ENCODE measurements around the gene SSBP1.
"Not testable (repeated sequence)": the region's sequence is repeated elsewhere in the genome, so short reads cannot be mapped to it uniquely, and the experiment has no call there.

Gene SSBP1

DNA sequence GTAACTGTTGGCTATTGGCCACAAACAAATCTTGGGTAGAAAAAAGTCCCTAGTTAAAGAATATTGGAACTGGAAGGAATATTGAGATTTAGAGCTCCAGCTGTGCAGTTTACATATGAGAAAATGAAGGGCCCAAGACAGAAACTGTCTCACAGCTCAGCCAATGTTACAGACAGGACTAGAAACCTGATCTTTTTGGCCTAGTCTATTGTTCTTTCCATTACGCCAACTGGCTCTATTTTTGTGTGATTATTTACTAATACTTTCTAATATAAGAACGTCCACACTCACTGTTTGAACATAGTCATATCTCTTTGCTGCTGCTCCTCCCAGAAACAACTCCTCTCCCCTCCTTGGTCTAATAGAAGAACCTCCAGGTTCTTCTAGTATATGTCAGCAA is 28.8 kb upstream of the SSBP1 start:
- DNase-seq (ENCODE audit: low read depth): no peak

GRCh38 chr7:141709749-141710148 is 28.4 kb upstream of the SSBP1 start:
- DNase-seq (ENCODE audit: low read depth): no peak

GRCh38 chr7:141710301-141710700 is 27.9 kb upstream of the SSBP1 start:
- DNase-seq (ENCODE audit: low read depth): no peak

DNA sequence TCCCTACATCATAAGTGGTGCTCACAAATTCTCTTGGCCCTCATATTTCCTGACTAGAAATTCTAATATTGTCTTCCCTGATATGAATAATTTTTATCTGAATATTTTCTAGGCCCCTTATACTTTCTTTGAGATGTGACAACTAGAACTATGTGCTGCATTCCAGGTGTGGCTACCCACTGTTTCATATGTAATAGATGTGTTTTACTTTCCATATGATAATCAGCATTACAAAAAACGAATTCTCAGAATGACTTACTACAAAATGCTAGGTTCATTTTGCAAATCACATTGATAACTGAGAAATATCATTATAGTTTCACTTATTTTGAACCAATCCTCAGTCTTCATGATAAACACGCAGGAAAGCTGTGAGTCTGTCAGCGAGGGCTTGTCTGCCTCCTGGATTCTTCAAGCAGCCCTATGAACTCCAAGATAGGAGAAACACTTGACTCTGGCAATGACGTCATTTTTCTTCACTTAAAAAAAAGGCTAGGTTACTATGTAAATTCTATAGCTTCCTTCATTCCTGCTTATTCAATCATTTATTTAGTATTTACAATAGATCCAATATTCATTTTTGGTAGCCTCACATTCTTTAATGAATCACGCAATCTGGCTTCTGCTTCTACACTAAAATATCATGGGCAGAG is 25.4 kb upstream of the SSBP1 start:
- DNase-seq (ENCODE audit: low read depth): no peak

GRCh38 chr7:141713890-141714289 is 24.3 kb upstream of the SSBP1 start:
- DNase-seq (ENCODE audit: low read depth): no peak

DNA sequence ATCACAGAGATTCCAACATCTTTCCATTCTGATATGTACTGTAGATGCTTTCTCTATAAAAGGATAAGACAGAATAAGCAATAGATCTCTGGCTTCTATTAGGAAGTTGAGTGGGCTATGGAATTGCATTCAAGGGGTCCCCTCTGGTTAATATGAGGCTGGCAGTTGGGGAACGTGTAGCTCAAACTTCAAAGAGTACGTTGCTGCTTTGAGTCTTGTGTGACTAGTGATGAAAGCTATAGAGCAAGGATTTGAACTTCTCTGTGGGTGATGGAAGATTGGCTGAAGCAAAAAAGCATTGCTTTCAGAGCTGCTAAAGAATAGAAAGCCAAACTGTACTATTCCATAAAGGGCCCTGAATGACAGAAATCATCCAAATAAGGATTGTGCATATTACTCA is 23.6 kb upstream of the SSBP1 start:
- no peak for DNase-seq (ENCODE audit: low read depth)

DNA sequence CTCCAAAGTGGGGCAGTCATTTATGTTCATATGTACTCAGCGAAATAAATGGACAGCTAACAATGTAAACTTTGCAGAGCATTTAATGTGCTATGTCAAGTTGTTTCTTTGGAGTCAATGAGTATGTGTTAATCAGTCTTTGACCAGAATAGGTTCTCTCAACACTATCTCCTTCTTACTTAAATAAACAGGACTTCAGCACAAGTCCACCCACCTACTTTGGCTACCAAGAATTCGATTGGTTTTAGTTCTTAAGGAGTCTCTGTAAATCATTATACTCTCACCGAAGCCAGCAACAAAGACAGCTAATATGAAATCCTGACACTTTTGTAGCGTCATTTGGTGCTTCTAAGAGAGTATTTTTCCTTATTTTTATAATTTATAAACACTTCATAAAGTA is 23.1 kb upstream of the SSBP1 start:
- no peak for DNase-seq (ENCODE audit: low read depth)

DNA sequence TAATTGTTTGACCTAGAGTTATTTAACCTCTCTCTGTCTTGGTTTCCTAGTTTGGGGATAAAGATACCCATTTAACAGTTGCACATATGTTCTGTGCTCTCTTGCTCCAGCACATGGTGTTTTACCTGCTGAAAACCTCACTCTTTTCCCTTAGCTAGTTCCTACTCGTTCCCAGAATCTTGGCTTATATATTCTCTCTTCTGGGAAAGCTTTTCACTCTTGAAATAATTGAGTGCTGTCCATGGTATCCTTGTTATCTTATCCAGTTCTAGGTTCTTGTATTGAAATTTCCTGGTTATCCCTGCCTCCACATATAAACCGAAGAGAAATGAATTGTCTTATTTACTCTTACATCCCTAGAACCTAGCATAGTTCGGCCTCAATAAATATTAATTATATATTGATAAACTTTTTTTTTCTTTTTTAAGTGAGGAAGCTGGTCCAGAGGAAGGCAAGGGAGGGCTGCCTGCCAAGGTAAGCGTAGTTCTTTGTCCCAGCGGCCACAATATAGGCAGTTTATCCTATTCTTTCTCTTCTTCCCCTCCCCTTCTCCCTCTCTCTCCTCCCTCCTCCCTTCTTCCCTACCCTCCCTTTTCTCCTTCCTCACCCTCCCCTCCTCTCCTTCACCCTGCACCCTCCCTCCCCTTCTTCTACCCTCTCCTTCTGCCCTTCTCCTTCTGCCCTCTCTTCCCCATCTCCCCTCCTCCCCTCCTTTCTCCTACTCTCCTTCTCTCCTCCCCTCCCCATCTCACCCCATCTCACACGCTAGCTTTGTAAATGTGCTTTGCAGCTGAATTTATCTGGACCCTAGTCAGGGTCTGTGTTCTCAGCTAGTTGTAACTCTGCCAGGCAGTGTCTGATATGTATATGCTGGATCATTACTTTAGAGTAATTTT is 22.1 kb upstream of the SSBP1 start:
- no peak for DNase-seq (ENCODE audit: low read depth)

GRCh38 chr7:141717450-141717849 is 20.7 kb upstream of the SSBP1 start:
- no peak for DNase-seq (ENCODE audit: low read depth)

- DNase-seq (ENCODE audit: low read depth): no peak
Measured at GRCh38 chr7:141722529-141722928, 15.6 kb upstream of the SSBP1 start.

GRCh38 chr7:141729020-141729419 is 9.1 kb upstream of the SSBP1 start:
- no peak for DNase-seq (ENCODE audit: low read depth)

GRCh38 chr7:141731476-141732149 is 6.5 kb upstream of the SSBP1 start:
- no peak for DNase-seq (ENCODE audit: low read depth)

DNA sequence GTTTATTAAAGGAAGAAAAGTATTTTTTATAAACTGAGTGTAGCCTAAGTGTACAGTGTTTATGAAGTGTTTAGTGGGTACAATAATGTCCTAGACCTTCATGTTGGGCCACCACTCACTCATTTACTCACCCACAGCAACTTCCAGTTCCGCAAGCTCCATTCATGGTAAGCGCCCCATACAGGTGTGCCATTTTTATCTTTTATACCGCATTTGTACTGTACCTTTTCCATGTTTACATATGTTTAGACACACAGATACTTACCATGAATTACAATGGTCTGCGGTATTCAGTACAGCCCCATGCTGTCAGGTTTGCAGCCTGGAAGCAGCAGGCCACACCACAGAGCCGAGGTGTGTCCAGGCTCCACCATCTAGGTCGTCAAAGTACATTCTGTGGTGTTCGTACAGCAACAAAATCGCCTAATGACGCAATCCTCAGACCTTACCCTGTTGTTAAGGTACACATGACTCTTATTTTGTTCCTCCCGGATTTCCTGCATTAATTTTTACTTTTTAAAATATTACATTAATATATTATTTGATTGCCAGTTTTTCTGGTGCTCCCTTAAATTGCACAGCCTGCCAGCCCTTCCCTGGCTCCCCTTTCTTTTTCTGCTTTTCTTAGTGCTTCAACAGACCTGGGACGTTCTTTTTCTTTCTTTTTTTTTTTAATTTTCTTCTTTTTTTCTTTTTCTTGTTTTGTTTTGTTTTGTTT is 881 bp upstream of the SSBP1 start:
- DNase-seq (ENCODE audit: low read depth): no peak

- no peak for DNase-seq (ENCODE audit: low read depth)
Measured at GRCh38 chr7:141738592-141739013, 445 bp downstream of the SSBP1 start.

GRCh38 chr7:141739250-141739649 is 1.1 kb downstream of the SSBP1 start:
- no peak for DNase-seq (ENCODE audit: low read depth)

- no peak for DNase-seq (ENCODE audit: low read depth)
Measured at GRCh38 chr7:141742229-141742628, 4.1 kb downstream of the SSBP1 start.

DNA sequence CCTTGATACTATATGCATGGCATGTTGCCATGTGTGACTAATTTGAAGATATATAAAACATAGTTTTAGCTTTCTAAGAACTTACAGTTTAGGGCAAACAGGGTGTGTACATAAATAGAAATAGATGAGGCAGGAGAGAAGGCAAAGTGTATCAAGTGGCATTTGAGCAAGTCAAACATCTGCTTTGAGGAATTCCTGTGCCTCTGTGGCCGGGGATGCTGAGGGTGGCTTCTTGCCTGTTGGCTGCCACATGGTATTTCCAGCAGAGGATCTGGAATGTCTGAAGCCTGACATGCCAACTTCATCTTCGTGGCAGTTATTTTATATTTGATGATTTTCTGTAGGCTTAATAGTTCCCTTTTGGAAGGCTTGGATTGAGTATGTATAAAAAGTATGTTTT is 6.0 kb downstream of the SSBP1 start:
- no peak for DNase-seq (ENCODE audit: low read depth)

DNA sequence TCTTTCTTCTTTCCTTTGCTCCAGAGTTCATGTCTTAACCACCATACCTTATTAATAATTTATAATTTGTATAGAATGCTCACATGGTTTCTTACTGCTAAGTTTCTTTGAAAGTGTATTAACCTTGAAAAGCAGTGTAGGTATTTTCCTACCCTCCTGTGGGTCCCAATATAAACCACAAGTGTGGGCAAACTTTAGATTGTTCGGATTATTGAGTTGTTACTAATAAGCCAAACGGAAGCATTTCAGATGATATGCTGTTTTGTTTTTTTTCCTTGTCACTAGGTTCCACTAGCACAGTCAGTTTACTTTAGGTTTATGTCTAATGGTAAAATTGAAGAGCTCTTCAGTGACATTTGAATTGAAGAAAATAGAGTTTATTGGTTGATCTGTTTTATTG is 10.2 kb downstream of the SSBP1 start:
- no peak for DNase-seq (ENCODE audit: low read depth)

DNA sequence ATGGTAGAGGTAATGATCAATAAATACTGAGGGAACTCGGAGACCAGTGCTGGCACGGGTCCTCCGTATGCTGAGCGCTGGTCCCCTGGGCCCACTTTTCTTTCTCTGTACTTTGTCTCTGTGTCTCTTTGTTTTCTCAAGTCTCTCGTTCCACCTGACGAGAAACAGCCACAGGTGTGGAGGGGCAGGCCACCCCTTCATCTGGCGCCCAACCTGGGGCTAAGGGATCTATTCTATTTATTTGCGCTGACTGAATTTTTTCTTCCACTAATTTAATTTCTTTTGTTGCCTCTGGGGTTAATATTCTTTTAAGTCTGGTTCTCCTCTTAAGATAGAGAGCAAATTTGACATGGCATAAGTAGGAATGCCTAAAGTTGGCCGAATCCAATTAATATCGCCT is 13.7 kb downstream of the SSBP1 start:
- DNase-seq (ENCODE audit: low read depth): not testable (repeated sequence)

GRCh38 chr7:141752634-141753033 is 14.5 kb downstream of the SSBP1 start:
- DNase-seq (ENCODE audit: low read depth): no peak

DNA sequence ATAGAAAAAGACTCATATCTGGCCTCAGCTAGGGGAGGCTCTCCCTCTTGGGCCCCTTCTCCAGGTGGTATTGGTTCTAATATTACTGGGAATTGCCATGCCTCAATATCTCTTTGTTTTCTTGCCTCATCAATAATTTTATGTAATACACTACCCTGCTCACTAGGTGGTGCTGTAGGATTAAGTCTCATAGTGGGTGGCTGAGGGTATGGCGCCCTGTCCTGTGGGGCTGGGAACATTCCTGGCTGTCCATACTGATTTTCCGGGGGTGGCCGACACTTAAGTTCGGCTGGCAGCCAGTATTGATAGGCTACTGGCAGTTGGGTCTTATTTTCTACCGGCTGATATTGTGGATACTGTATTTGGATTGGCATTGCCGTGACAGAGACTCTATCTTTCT is 16.8 kb downstream of the SSBP1 start:
- DNase-seq (ENCODE audit: low read depth): no peak

DNA sequence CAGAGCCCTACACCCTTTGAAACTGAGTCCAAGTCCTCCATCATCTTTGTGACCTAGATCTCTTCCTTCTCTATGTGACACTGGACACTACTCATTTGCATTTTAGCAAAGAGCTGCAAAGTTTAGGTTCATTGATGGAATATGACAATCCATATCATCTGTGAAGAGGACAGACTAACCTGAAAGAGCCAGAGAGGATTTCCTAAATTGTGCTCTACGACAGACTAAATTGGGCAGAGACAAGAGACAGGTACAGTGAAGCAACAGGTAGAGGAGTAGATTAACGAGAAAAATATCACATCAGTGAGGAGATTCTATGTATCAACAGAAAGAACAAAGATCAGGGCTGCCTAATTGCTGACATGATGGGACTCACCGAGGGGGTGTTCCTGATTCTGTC is 25.6 kb downstream of the SSBP1 start, which contains the start of gene TAS2R3:
Gene TAS2R3, plus strand, starts transcription at position 301 of the 400 bp plus-strand sequence. Its CDS starts 62 bp downstream, at position 363.
- DNase-seq (ENCODE audit: low read depth): no peak
